ENCODE results near the gene ZNF326. TPM values are rescaled to one million over a fixed set of nuclear protein-coding genes. Genes with fewer than 3 reads are reported as not detected.

ZNF326 gene
- total RNA-seq, 4 donors from 2014 or later = 7.9 to 25.3 (median 18.8) TPM

GRCh38 chr1:89971600-89971999 lies 23.3 kb upstream of the ZNF326 start:
- WGBS, 2 donors = 27 to 32% methylated on average over 1 of the region's 1 CpG
- intact Hi-C loops (cut with DNase I) = no loop called here
- TF ChIP-seq CTCF (IDR thresholded peaks at IDR 0.05) (no peak), POLR2A (IDR thresholded peaks at IDR 0.05) (no peak)
- no peak overlapping the region for H3K4me3 ChIP-seq
- H3K27me3 ChIP-seq = no peaks in the 10 kb centered on the region
- no peak for DNase-seq
- no peaks in the 10 kb centered on the region for H3K36me3 ChIP-seq
- peaks cover 0 to 14% (median 0%) of the 10 kb centered on the region in 3 donors for H3K4me1 ChIP-seq
- no peaks in the 10 kb centered on the region for H3K9me3 ChIP-seq
- H3K27ac ChIP-seq = no peak overlapping the region

DNA sequence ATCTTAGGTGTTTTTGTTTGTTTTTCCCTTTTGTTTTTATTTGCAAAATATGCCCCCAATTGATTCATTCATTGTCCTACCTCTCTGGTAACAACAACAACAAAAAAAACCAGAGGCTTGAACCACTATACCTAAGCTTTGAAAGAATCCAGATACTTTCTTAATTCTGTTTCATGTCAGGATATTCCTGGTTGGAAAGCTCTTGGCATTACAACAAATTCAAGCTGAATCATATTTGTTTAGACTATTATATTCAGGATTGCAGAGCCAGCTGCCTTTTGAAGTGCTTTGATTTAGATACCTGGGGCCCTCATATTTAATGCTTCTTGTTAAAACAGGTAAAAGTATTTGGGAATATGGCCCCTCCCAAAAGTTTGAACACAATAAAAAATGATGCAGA lies 22.9 kb upstream of the ZNF326 start:
- no peak for DNase-seq
- TF ChIP-seq CTCF (IDR thresholded peaks at IDR 0.05) (no peak), POLR2A (IDR thresholded peaks at IDR 0.05) (no peak)
- no peak overlapping the region for H3K27ac ChIP-seq
- peaks cover 0 to 12% (median 0%) of the 10 kb centered on the region in 3 donors for H3K4me1 ChIP-seq
- H3K9me3 ChIP-seq = no peaks in the 10 kb centered on the region
- no peaks in the 10 kb centered on the region for H3K36me3 ChIP-seq
- no peak overlapping the region for H3K4me3 ChIP-seq
- intact Hi-C loops (cut with DNase I) = no loop called here
- no peaks in the 10 kb centered on the region for H3K27me3 ChIP-seq

DNA sequence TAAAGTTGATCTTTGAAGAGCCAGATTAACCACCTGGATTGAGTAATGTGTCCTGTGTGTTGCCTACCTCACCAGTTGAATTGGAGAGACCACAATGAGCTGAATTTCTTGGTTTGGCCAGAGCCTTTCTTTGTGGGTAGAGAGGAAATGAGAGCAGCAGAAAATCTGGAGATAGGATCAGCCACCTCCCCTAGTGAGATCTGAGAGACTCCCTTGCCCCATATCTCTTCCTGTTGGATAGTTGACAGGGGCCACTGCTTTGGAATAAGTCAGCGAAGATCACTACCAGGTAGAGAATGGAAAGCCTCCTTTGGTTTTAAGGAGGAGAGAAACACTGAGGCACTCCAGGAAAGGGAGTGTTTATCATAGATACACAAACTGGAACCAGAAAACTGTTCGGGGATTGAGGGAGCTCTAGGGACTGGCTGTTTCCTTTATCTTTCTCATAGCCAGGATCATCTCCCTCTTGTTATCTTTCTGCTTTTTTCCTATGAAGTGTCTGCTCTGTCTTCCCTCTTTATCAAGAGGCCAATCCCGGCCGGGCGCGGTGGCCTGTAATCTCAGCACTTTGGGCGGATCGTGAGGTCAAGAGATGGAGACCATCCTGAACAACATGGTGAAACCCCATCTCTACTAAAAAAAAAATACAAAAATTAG lies 21.3 kb upstream of the ZNF326 start:
- peaks cover 0 to 12% (median 0%) of the 10 kb centered on the region in 3 donors for H3K4me1 ChIP-seq
- H3K4me3 ChIP-seq = no peak overlapping the region
- intact Hi-C loops (cut with DNase I) = no loop called here
- WGBS, 2 donors = 87% methylated on average over 6 of the region's 8 CpGs
- no peak for TF ChIP-seq CTCF (IDR thresholded peaks at IDR 0.05)
- no peak for TF ChIP-seq POLR2A (IDR thresholded peaks at IDR 0.05)
- H3K27me3 ChIP-seq = no peaks in the 10 kb centered on the region
- no peak overlapping the region for H3K27ac ChIP-seq
- DNase-seq = no peak
- no peaks in the 10 kb centered on the region for H3K9me3 ChIP-seq
- H3K36me3 ChIP-seq = no peaks in the 10 kb centered on the region

DNA sequence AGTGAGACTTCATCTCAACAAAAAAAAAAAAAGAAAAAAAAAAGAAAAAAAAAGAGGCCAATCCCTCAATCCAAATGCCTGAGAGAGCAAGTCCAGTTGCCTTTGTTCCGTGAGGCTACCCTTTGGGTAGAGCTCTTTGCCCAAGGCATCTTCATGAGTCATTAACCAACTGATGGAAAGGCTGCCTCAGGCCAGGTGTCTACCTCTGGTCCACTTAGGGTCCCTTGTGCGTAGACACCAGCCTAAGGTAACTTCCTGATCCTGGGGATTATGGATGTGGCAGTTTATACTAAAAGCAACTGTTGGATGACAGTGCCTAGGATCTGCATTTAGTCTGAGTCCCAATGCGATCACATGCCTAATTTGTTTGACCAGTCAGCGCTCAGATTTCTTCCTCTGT lies 20.7 kb upstream of the ZNF326 start:
- Histone ChIP-seq H3K4me3 (no peak overlapping the region), H3K27ac (no peak overlapping the region), H3K9me3 (no peaks in the 10 kb centered on the region), H3K4me1 (peaks cover 0 to 12% (median 0%) of the 10 kb centered on the region in 3 donors), H3K27me3 (no peaks in the 10 kb centered on the region), H3K36me3 (no peaks in the 10 kb centered on the region)
- intact Hi-C loops (cut with DNase I) = no loop called here
- WGBS, 2 donors = 88 to 94% methylated on average over 4 of the region's 4 CpGs
- TF ChIP-seq POLR2A (IDR thresholded peaks at IDR 0.05) (no peak), CTCF (IDR thresholded peaks at IDR 0.05) (no peak)
- DNase-seq = no peak

GRCh38 chr1:89974696-89975470 lies 20.0 kb upstream of the ZNF326 start:
- 51 to 61% methylated on average over 4 of the region's 4 CpGs for WGBS, 2 donors
- H3K4me3 ChIP-seq = no peak overlapping the region
- no peak for TF ChIP-seq POLR2A (IDR thresholded peaks at IDR 0.05)
- no peak for TF ChIP-seq CTCF (IDR thresholded peaks at IDR 0.05)
- H3K36me3 ChIP-seq = no peaks in the 10 kb centered on the region
- intact Hi-C loops (cut with DNase I) = no loop called here
- no peaks in the 10 kb centered on the region for H3K9me3 ChIP-seq
- no peak for DNase-seq
- H3K27ac ChIP-seq = no peak overlapping the region
- H3K27me3 ChIP-seq = no peaks in the 10 kb centered on the region
- H3K4me1 ChIP-seq = peaks cover 0 to 12% (median 0%) of the 10 kb centered on the region in 3 donors

Data from esophagus squamous epithelium (tissue), 5 donors.